ENCODE data around the gene RHEBL1. TPM values are rescaled to one million over a fixed set of nuclear protein-coding genes. Genes with fewer than 3 reads are reported as not detected.

The RHEBL1 gene
- total RNA-seq, 1 experiment from 2014 or later, result 9.0 TPM

DNA sequence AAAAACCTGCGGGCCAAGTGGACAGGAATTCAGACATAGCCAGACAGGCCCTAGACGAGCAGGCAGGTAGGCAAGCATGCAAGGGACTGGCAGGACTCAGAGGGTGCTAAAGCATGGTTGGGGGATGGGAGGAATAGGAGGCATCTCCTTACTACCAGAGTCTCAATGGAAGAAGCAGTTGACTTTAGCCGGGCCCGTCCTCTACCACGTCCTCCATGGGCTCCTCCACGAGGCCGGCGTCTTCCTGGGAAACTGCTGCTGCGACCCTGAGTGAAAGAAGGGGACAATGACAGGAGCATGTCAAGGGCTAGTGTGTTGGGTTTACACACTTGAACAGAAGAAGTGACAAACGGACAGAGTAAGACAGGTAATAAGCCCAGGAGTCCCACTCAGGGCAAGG is 20.8 kb downstream of the RHEBL1 start (continued):
- no peak for TF ChIP-seq ERG (CRISPR knock-in tag; IDR thresholded peaks at IDR 0.05)
- no peak for TF ChIP-seq JUN (CRISPR knock-in tag; IDR thresholded peaks at IDR 0.05)
- TF ChIP-seq TCF7 (CRISPR knock-in tag; IDR thresholded peaks at IDR 0.05; ENCODE audit: low read depth), result no peak
- TF ChIP-seq ZNF423 (CRISPR knock-in tag; IDR thresholded peaks at IDR 0.05), result no peak
- TF ChIP-seq, protein P1, sequence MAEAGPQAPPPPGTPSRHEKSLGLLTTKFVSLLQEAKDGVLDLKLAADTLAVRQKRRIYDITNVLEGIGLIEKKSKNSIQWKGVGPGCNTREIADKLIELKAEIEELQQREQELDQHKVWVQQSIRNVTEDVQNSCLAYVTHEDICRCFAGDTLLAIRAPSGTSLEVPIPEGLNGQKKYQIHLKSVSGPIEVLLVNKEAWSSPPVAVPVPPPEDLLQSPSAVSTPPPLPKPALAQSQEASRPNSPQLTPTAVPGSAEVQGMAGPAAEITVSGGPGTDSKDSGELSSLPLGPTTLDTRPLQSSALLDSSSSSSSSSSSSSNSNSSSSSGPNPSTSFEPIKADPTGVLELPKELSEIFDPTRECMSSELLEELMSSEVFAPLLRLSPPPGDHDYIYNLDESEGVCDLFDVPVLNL (CRISPR knock-in tag; IDR thresholded peaks at IDR 0.05; ENCODE audit: borderline replicate concordance, low read depth), result no peak
- TF ChIP-seq CBFB (CRISPR knock-in tag; IDR thresholded peaks at IDR 0.05; ENCODE audit: low read depth), result no peak

DNA sequence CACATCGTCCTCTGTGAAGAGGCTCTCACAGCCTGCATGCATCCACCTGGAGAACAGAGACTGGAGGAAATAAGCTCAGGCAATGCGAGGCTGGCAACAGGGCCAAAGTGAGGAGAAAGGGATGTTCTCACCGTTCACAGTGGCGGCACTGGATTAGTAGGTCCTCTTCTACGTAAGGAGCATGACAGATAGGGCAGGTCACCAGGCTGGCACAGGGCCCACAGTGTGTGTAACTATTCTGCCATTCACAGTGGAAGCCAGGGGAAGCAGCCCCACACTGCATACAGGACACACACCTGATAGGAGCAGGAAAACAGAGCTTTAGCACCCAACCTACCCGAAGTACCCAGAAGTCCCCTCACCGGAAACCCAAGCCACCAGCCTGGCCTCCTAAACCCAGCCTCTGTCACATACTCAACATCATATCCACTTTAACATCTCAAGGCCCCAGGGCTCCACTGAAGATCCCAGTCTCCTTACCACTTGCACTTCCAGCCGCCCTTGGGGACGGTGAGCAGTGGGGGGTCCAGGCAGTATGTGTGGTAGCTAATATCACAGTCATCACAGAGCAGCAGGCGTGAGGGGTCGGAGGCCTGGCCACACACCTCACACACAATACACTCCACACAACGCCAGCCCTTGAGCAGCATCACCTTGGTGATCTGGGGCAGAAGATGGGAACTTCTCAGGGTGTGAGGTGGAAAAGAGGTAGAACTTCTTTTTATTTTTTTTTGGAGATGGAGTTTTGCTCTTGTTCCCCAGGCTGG is 23.5 kb downstream of the RHEBL1 start:
- no peaks in the 10 kb centered on the region for H3K9me3 Mint-ChIP-seq
- CTCF ChIA-PET, result interaction anchor here (1.2 kb wide), 1 partner anchor 9 kb away, joined by 4 read pairs; no protein-coding TSS in a partner anchor
- TF ChIP-seq ELF4 (CRISPR knock-in tag; IDR thresholded peaks at IDR 0.05; ENCODE audit: low read depth) (no peak), NFYB (CRISPR knock-in tag; conservative IDR thresholded peaks at IDR 0.05; ENCODE audit: low read depth) (no peak), NR1H2 (CRISPR knock-in tag; IDR thresholded peaks at IDR 0.05) (no peak), NR3C1 (CRISPR knock-in tag; conservative IDR thresholded peaks at IDR 0.05; ENCODE audit: low read depth) (no peak), PRDM15 (CRISPR knock-in tag; IDR thresholded peaks at IDR 0.05) (no peak), SMAD3 (CRISPR knock-in tag; IDR thresholded peaks at IDR 0.05; ENCODE audit: borderline replicate concordance) (no peak), TEAD4 (CRISPR knock-in tag; IDR thresholded peaks at IDR 0.05) (no peak), CREM (CRISPR knock-in tag; IDR thresholded peaks at IDR 0.05) (no peak), ESRRA (CRISPR knock-in tag; IDR thresholded peaks at IDR 0.05; ENCODE audit: borderline replicate concordance) (no peak), CTCF (IDR thresholded peaks at IDR 0.05) (no peak), ZBTB21 (CRISPR knock-in tag; IDR thresholded peaks at IDR 0.05; ENCODE audit: borderline replicate concordance) (no peak), ZMAT4 (CRISPR knock-in tag; IDR thresholded peaks at IDR 0.05) (no peak), PREB (CRISPR knock-in tag; IDR thresholded peaks at IDR 0.05; ENCODE audit: borderline replicate concordance) (no peak), NFATC4 (CRISPR knock-in tag; IDR thresholded peaks at IDR 0.05) (no peak), NFE2L1 (CRISPR knock-in tag; IDR thresholded peaks at IDR 0.05) (no peak), OVOL2 (CRISPR knock-in tag; IDR thresholded peaks at IDR 0.05; ENCODE audit: borderline replicate concordance) (no peak), NR2C2 (CRISPR knock-in tag; IDR thresholded peaks at IDR 0.05) (no peak), HMGA2 (CRISPR knock-in tag; IDR thresholded peaks at IDR 0.05) (no peak)
- TF ChIP-seq, protein P2, sequence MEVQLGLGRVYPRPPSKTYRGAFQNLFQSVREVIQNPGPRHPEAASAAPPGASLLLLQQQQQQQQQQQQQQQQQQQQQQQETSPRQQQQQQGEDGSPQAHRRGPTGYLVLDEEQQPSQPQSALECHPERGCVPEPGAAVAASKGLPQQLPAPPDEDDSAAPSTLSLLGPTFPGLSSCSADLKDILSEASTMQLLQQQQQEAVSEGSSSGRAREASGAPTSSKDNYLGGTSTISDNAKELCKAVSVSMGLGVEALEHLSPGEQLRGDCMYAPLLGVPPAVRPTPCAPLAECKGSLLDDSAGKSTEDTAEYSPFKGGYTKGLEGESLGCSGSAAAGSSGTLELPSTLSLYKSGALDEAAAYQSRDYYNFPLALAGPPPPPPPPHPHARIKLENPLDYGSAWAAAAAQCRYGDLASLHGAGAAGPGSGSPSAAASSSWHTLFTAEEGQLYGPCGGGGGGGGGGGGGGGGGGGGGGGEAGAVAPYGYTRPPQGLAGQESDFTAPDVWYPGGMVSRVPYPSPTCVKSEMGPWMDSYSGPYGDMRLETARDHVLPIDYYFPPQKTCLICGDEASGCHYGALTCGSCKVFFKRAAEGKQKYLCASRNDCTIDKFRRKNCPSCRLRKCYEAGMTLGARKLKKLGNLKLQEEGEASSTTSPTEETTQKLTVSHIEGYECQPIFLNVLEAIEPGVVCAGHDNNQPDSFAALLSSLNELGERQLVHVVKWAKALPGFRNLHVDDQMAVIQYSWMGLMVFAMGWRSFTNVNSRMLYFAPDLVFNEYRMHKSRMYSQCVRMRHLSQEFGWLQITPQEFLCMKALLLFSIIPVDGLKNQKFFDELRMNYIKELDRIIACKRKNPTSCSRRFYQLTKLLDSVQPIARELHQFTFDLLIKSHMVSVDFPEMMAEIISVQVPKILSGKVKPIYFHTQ (CRISPR knock-in tag; IDR thresholded peaks at IDR 0.05), result no peak
- no peak for ATAC-seq
- H3K27me3 Mint-ChIP-seq (ENCODE audit: low read depth), result no peaks in the 10 kb centered on the region
- POLR2A ChIA-PET, result interaction anchor here (1.0 kb wide), 1 partner anchor 9 kb away, joined by 3 read pairs; no protein-coding TSS in a partner anchor
- DNase-seq (ENCODE audit: low spot score), result no peak
- no peak overlapping the region for H3K4me3 Mint-ChIP-seq
- H3K4me1 Mint-ChIP-seq, result no peaks in the 10 kb centered on the region
- H3K36me3 Mint-ChIP-seq, result peaks cover 87% of the 10 kb centered on the region
- no peak overlapping the region for H3K27ac Mint-ChIP-seq
